Left colon (tissue), 2 donors: ENCODE data around the gene ELOVL3. TPM values are rescaled to one million over a fixed set of nuclear protein-coding genes. Genes with fewer than 3 reads are reported as not detected.
A peak's percentile ranks its signal among the peaks of the same experiment; 100 is the strongest.

Experiments used
- ATAC-seq: fragments of 200-7000 bp; cut with Tn5 transposase; one replicate; pipeline ENCODE4 v1.9.1; 2020; ENCODE audit warnings: mild to moderate bottlenecking, moderate library complexity
- DNase-seq, 2 donors: peaks; one replicate each; pipeline ENCODE4 v3.0.0-alpha.2; 2020
- intact Hi-C, 2 donors: fragments of 100-400 bp; cut with DNase I in 1 of 2; cut with micrococcal nuclease in 1 of 2; formaldehyde crosslinking; loops; one replicate each; pipeline versions ENCODE4 v1.11.2 to v1.14.0; 2022; cut with DNase I, micrococcal nuclease
- total RNA-seq, 2 donors: library from RNA; stranded (reverse); fragmentation: NEBNext Ultra II Directional; extraction: Animal tissue kit (Norgen Biotek cat#: 25700); gene quantifications; one replicate each; pipeline ENCODE4 v1.2.1, GENCODE V29; 2021
- donor health status: DM: no; HTN: no; CAD: no.
- donor health status: DM: yes; HTN: yes; CAD: no.

The ELOVL3 gene
- total RNA-seq, 2 donors from 2014 or later, result not detected

- ATAC-seq (no peak), DNase-seq (no peak)
- intact Hi-C loops, result no loop called here
These were observed 6.7 kb upstream of the ELOVL3 start for GRCh38 chr10:102219370-102219769.

GRCh38 chr10:102220612-102221011, 5.5 kb upstream of the ELOVL3 start:
- intact Hi-C loops, result no loop called here
- DNase-seq, result no peak

GRCh38 chr10:102222797-102223196, 3.3 kb upstream of the ELOVL3 start:
- ATAC-seq, result no peak
- intact Hi-C loops, result no loop called here

More at GRCh38 chr10:102220612-102221011, 5.5 kb upstream of the ELOVL3 start:
- ATAC-seq, result no peak

GRCh38 chr10:102226542-102226870, 407 bp downstream of the ELOVL3 start:
- intact Hi-C loops, result loop anchor here in 1 of 2 donors (5.0 kb wide), 1 partner anchor 121 kb away; no protein-coding TSS in a partner anchor
- no peak for DNase-seq
- no peak for ATAC-seq

More at GRCh38 chr10:102222797-102223196, 3.3 kb upstream of the ELOVL3 start:
- no peak for DNase-seq

GRCh38 chr10:102227050-102227449, 951 bp downstream of the ELOVL3 start:
- ATAC-seq (no peak), DNase-seq (no peak)
- intact Hi-C loops, result loop anchor here in 1 of 2 donors (5.0 kb wide), 1 partner anchor 120 kb away; no protein-coding TSS in a partner anchor

- intact Hi-C loops, result loop anchor here in 1 of 2 donors (5.0 kb wide), 1 partner anchor 117 kb away; no protein-coding TSS in a partner anchor
- peak; percentile 70 to 91 for DNase-seq
- peak; percentile 71 for ATAC-seq
These were observed 3.7 kb downstream of the ELOVL3 start for GRCh38 chr10:102229810-102230263.

GRCh38 chr10:102230264-102230860, 4.3 kb downstream of the ELOVL3 start:
- DNase-seq (peak; percentile 33 to 40), ATAC-seq (peak; percentile 27)
- intact Hi-C loops, result no loop called here

- intact Hi-C loops, result no loop called here
- ATAC-seq (peak; percentile 35), DNase-seq (peak; percentile 34 to 62)
These were observed 4.8 kb downstream of the ELOVL3 start for GRCh38 chr10:102230861-102231356.

GRCh38 chr10:102231357-102232318, 5.5 kb downstream of the ELOVL3 start:
- intact Hi-C loops, result no loop called here
- DNase-seq (peak; percentile 39 to 73), ATAC-seq (peak; percentile 73)

- ATAC-seq (no peak), DNase-seq (no peak)
- intact Hi-C loops, result no loop called here
These were observed 7.9 kb downstream of the ELOVL3 start for GRCh38 chr10:102233997-102234396.

- no peak for DNase-seq
- intact Hi-C loops, result no loop called here
- ATAC-seq, result no peak
These were observed 8.9 kb downstream of the ELOVL3 start for GRCh38 chr10:102234888-102235597.

- peak; percentile 80 for ATAC-seq
- intact Hi-C loops, result no loop called here
- no peak for DNase-seq
These were observed 9.5 kb downstream of the ELOVL3 start for GRCh38 chr10:102235598-102235920.

- intact Hi-C loops, result no loop called here
- DNase-seq (no peak), ATAC-seq (no peak)
These were observed 9.9 kb downstream of the ELOVL3 start for GRCh38 chr10:102236006-102236405.

GRCh38 chr10:102237711-102238252, 11.7 kb downstream of the ELOVL3 start:
- DNase-seq, result no peak
- no peak for ATAC-seq
- intact Hi-C loops, result no loop called here

GRCh38 chr10:102240467-102241031, 14.4 kb downstream of the ELOVL3 start:
- intact Hi-C loops, result no loop called here
- ATAC-seq (no peak), DNase-seq (no peak)

- DNase-seq (no peak), ATAC-seq (no peak)
- intact Hi-C loops, result no loop called here
These were observed 14.9 kb downstream of the ELOVL3 start for GRCh38 chr10:102241032-102241443.

GRCh38 chr10:102241444-102242117, 15.5 kb downstream of the ELOVL3 start, which contains the start of gene PITX3:
Gene PITX3 (minus strand): TSS chr10:102241512. CDS start chr10:102232080, 9,432 bp downstream.
- peak; percentile 65 for ATAC-seq
- intact Hi-C loops, result no loop called here
- peak; percentile 89 to 93 for DNase-seq

GRCh38 chr10:102242118-102242485, 16.0 kb downstream of the ELOVL3 start:
- ATAC-seq (no peak), DNase-seq (no peak)
- intact Hi-C loops, result no loop called here
